22Rv1 (cell line): ENCODE data around the gene EVPL.

ENCODE experiments used
- H3K27ac ChIP-seq: fragments of 450-650 bp; 2 replicates; pipeline ENCODE4 v1.5.1; 2017
- CTCF ChIP-seq: fragments of 450-650 bp; IDR thresholded peaks from 2 replicates; pipeline ENCODE4 v1.5.1; 2017; ENCODE audit warnings: mild to moderate bottlenecking
- ZFX ChIP-seq: fragments of 450-650 bp; IDR thresholded peaks from 2 replicates; pipeline ENCODE4 v1.6.1; 2017; ENCODE audit warnings: antibody characterized with exemption, borderline replicate concordance

Gene EVPL

DNA sequence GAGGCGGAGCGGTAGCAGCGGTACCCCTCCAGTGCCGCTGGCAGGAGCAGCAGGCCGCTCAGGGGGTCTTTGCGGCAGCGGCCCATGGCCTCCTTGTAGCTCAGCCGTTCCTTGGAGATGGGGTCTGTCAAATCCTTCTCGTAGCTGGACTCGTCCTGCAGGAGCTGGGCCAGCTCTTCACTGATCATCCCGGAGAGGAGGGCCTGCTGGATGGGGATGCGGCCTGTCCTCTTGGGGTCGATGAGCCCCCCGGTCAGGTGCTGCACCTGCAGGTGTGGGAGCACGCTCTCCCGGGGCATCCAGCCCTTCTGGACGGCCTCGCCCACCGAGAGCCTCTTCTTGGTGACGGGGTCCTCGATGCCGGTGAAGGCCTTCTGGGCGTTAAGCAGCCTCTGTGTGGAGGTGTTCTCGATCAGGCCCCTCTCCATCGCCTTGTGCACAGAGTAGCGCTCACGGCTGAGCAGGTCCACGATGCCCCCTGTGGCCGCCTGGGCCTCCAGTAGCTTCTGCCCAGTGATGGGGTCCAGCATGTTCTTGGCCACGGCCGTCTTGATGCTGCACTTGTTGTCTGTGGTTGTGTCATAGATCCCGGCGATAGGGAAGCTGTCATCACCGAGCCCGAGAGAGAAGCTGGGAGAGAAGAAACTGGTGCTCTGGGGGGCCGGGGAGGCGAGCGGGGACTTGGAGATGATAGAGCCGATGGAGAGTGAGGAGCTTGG lies 19.8 kb downstream of the EVPL start:
- H3K27ac ChIP-seq: no peak overlapping the region
- TF ChIP-seq ZFX (no peak), CTCF (no peak)

- TF ChIP-seq CTCF: peak; percentile 91
- no peak for TF ChIP-seq ZFX
- no peak overlapping the region for H3K27ac ChIP-seq
Observed at GRCh38 chr17:76005263-76006149, 21.6 kb downstream of the EVPL start.

GRCh38 chr17:76004750-76005262 lies 22.3 kb downstream of the EVPL start:
- TF ChIP-seq CTCF (no peak), ZFX (no peak)
- no peak overlapping the region for H3K27ac ChIP-seq

DNA sequence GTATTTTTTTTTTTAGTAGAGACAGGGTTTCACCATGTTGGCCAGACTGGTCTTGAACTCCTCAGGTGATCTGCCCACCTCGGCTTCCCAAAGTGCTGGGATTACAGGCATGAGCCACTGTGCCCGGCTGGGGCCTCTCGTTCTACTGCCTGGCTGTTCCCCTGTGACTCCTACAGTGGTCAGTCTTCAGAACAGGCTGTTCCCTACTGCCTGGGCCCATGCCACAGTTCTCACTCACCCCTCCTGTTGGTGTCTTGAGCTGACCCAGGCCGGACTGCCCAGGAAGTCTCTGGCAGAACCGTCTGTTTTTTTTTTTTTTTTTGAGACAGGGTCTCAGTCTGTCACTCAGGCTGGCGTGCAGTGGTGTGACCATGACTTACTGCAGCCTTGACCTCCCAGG lies 23.2 kb downstream of the EVPL start:
- no peak overlapping the region for H3K27ac ChIP-seq
- TF ChIP-seq CTCF (no peak), ZFX (no peak)

DNA sequence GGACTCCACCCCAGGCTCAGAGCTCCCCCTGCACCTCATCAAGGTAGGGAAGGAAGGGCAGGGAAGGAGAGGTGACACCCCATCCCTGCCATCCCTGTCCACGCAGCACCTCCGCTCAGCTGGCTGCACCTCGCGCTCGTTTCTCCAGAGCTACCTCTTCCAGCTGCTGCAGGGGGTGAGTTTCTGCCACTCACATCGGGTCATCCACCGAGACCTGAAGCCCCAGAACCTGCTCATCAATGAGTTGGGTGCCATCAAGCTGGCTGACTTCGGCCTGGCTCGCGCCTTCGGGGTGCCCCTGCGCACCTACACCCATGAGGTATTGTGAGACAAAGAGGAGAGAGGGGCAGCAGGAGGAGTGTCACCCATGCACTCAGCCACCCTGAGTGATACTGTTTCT lies 25.0 kb downstream of the EVPL start:
- no peak overlapping the region for H3K27ac ChIP-seq
- TF ChIP-seq CTCF (no peak), ZFX (no peak)

GRCh38 chr17:76000755-76001521 lies 26.2 kb downstream of the EVPL start, which contains the start of gene CDK3:
CDK3 (plus strand) TSS chr17:76000855; CDS start chr17:76001426, 571 bp downstream.
- TF ChIP-seq CTCF: peak; percentile 69
- no peak for TF ChIP-seq ZFX
- H3K27ac ChIP-seq: 0 out of 2 replicates have a peak within 1 kb of the TSS, but pooled peaks have one; percentile 13
